ENCODE measurements around the gene DGKH.
"Not testable (repeated sequence)": the region's sequence is repeated elsewhere in the genome, so short reads cannot be mapped to it uniquely, and the experiment has no call there.

Gene DGKH

GRCh38 chr13:42070599-42070998 lies 22.2 kb downstream of the DGKH start:
- not testable (repeated sequence) for DNase-seq (ENCODE audit: low read depth in 3 of 3)

- DNase-seq (ENCODE audit: low read depth in 3 of 3), result not testable (repeated sequence)
Observed at GRCh38 chr13:42071179-42071578, 22.7 kb downstream of the DGKH start.

GRCh38 chr13:42071672-42072419 lies 23.4 kb downstream of the DGKH start:
- DNase-seq (ENCODE audit: low read depth in 3 of 3), result no peak

GRCh38 chr13:42073683-42074082 lies 25.2 kb downstream of the DGKH start:
- DNase-seq (ENCODE audit: low read depth in 3 of 3), result no peak

DNA sequence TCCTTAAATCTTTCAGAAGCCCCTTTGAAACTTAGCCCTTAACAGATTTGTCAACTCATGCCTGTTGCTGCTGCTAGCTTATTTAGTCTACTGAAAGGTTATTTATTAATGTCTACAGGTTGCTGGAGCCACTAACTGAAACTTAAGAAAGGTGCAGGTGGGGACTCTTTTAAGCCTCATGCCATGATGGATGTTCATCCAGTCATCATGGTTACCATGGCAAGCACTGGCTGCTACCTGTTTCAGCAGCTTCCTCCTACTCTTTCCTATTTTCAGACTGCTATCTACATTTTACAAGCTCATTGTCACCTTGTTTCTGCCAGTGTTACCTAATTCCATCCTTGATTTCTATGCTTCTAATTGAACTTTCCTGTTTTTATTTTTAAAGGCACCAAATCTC lies 27.1 kb downstream of the DGKH start:
- DNase-seq (ENCODE audit: low read depth in 3 of 3), result no peak

DNA sequence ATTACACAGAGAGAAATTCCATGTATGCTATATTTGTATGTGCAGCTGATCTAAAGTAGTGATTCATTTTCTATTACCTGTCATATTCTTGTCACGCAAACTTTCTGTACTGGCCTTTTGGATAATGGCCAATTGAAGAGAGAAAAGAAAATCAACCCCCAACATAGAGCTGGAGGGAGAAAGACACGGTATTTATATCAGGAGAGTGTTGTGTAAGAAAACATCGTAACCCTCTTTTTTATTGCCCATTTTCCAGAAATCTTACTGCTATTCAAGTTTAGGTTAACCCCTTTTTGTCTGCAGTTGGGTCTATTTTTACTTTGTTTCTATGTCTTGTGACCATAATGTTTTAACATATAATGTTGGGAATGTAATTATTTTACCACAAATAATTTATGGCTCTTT lies 27.9 kb downstream of the DGKH start:
- DNase-seq (ENCODE audit: low read depth in 3 of 3), result no peak

GRCh38 chr13:42078128-42078808 lies 29.8 kb downstream of the DGKH start:
- DNase-seq (ENCODE audit: low read depth in 3 of 3), result no peak

DNA sequence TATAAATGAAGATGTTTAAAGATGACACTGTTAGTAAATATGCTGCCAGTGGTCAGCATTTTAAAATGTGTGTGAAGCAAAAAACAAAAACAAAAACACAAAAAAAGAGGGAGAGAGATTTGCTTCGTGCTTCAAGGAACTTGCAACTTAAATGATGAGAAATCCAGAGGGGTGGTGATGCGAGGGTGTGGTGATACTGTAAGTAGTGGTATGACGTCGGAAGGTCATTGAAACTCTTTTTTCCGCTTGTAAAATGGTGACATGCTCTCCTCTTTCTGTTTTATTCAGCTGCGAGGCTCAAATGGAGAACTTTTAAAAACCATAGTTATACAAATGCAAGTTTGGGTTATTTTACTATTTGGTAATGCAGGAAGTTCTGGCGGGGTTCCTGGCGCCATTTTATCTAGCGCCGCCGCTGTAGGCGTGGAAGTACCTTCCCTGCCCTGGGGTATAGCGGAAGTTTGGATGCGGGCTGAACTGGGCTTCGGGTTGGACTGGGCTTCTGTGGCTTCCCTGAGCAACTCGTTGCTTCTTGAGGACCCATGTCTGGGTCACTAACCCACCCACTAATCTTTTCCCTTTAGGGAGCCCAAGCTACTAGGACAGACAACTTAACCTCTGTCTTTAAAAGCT lies 34.8 kb downstream of the DGKH start:
- DNase-seq (ENCODE audit: low read depth in 3 of 3), result no peak

DNA sequence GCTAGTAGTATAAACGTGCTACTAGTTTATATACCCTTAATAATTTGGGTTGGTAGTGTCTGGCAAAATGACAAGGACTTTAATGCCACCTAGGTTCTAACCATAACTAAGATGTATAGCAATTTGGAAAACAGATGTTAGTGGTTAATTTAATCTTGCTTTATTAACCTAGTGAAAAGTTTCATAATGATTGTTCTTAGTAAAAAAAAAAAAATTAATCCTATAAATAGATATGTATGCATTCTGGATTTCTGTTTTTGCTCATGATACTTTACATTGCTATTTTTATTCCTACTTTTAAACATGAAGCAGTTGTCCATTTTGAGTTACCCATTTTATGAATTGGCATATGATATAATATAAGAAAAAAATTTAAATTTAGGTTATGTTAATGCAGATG lies 36.3 kb downstream of the DGKH start:
- DNase-seq (ENCODE audit: low read depth in 3 of 3), result no peak

- no peak for DNase-seq (ENCODE audit: low read depth in 3 of 3)
Observed at GRCh38 chr13:42086582-42086981, 38.1 kb downstream of the DGKH start.

GRCh38 chr13:42094516-42095040 lies 46.1 kb downstream of the DGKH start:
- no peak for DNase-seq (ENCODE audit: low read depth in 3 of 3)

DNA sequence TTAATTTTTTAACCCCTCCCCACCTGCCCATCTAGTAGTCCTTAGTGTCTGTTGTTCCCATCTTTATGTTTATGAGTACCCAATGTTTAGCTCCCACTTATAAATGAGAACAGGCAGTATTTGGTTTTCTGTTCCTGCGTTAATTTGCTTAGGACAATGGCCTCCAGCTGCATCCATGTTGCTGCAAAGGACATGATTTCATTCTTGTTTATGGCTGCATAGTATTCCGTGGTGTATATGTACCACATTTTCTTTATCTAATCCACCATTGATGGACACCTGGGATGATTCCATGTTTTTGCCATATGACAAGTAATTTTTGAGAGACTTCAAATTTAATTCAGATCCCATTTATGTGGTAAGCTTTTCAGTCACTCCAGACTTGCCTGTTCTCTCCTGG lies 47.8 kb downstream of the DGKH start:
- DNase-seq (ENCODE audit: low read depth in 3 of 3), result not testable (repeated sequence)

GRCh38 chr13:42099962-42100675 lies 51.7 kb downstream of the DGKH start:
- no peak for DNase-seq (ENCODE audit: low read depth in 3 of 3)

DNA sequence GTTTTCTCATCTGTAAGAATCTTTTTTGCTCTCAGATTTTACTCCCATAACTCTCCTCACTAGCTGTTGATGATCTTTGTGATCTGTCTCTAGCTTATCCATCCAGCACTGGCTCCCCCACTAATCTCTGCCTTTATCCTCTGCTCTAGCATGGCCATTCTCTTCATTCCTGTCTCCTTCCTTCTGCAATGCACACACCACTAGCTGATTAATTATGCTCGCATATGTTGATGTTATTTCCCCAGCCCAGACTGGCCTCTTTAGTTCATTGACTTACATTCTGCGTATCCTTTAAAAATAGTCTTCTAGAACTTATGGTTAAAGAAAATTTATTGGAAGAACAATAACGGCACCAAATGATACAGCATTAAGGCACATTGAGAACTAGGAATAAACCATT lies 52.5 kb downstream of the DGKH start:
- DNase-seq (ENCODE audit: low read depth in 3 of 3), result no peak

DNA sequence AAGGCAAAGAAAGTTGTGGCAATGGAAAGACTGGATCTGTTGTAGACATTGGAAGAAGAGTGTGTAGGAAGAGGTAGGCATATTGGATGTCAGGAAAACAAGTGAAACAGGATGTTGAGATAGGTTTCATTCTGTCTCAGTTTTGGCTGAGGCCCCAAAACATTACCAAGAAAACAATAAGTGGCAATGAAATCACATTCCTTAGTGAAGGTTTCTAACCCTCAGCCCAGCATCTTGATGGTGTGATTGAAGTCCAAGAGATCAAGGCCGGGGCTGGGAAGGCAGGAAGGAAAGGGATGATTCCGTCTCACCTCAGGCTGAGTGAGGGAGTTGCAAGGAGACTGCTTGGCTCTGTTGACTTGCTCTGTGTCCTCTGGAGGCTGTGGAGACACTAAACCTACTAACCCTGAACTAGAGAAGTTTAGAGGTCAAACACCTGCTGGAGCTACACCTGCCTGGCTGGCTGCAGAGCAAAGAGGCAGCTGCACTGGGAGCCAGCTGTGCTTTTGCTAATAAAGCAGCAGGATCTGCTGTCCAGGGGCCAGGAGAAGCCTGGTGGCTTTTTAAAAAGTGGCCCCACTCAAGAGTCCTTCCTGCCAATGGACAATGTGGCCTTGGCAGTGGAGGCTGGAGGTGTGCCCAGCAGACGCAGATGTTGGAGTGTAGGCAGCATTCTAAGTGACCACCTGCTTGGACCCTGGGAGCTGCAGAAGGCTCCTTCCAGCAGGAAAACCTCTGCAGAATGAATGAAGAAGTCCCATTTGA lies 53.6 kb downstream of the DGKH start:
- no peak for DNase-seq (ENCODE audit: low read depth in 3 of 3)

DNA sequence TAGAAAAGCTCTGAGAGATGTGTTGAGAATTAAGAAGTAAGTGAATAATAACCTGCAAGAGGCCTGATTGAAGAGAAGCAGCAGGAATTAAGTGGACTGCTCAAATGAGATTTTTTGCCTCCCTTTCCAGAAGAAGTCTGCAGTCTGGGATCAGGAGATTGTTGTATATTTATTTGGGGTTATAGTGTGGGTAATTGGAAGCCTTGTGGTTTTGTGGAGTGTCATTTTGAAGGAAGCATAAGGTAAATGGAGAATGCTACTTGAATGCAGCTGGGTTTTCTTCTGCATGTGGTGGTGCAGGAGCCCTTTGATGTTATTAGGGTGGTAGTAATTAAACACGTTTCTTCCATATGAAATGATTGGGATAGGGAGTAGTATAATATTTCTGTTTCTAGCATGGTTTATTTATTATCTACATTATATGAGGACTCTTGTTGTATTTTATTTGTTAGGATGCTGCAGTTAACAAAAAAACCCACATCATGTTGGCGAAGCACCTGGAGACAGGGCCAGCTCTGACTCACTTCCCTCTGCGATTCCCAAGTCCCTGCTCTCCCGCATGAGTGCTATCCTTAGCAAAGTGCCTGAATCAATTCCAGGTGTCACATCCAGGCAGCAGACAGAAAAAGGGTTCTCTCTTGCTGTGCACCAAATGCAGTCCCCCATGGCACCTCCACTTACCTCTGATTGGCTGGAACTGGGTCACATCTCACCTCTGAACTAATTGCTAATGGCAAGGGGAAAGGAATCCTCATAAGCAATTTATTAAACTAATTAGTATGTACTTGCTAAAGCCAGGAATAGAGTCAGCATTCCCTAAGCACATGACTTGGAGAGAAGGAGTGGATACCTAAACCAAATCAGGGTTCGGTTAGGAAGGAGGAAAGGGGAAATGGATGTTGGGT lies 54.8 kb downstream of the DGKH start:
- DNase-seq (ENCODE audit: low read depth in 3 of 3), result no peak

DNA sequence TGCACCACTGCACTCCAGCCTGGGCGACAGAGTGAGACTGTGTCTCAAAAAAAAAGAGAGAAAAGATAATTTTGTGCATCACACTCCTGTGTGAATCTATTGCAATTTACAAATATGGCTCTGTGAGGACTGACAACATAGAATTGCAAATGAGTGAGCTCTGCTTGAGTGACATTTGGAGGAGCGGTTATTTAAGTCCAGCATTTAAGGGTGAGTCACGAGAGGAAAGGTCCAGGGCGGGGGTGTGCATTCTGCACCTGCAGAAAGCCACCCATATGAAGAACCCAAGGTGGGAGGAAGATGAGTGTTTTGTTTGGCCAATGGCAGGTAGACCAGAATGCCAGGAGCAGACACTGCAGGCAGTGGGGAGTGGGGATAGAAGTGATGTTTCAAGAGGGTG lies 58.5 kb downstream of the DGKH start:
- DNase-seq (ENCODE audit: low read depth in 3 of 3), result no peak

DNA sequence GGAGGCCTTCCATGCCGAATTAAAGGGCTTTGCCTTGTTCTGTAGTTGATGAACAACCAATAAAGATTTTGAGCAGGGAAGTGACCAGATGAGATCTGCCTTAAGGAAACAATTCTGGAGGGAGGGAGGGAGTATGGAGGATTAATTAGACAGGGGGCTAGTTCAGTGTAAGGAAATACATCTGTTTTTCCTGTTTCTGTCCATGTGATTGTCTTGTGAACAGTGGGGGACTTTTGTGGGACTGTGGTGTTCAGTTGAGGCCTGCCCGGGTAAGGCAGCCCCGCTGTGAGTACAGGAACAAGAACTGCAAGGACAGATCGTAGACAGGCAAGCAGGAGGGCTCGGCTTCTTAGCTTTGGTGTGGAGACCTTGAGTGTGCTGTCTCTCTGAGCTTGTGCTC lies 59.0 kb downstream of the DGKH start:
- DNase-seq (ENCODE audit: low read depth in 3 of 3), result no peak

DNA sequence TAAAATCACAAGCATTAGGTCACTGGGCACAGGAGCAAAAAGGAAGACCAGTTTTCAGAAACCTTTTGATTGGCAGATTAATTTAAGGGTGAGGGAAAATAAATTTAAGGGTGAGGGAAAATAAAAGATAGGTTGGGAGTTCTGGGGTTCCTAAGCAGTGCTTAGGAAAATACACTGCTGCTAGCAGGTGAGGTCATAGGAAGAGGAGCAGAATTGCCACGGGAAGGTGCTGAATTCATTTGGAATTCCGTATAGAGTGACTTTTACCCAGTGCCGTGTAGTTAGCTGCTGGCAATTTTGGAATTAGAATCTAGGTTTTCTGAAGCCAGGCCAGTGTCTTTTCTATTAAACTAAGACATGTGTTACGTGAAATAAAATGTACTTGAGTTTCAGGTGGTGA lies 59.8 kb downstream of the DGKH start:
- no peak for DNase-seq (ENCODE audit: low read depth in 3 of 3)

DNA sequence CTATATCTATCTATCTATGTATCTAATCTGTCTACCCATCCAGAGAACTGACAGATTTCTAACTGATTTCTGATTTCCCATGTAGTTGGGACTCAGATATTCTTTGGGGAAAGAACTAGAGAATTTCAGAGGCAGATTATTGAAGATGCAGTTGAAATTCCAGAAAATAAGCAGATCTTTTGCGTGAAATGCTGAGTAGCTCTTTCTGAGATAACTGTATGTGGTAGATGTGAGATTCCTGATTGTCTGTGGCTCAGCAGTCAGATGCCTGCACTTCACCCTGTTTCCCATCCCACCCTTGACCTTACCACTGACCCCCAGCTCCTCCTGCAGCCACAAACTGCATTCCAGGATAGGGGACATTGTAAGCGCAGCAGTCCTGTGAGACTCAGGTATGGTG lies 61.5 kb downstream of the DGKH start:
- DNase-seq (ENCODE audit: low read depth in 3 of 3), result no peak
